HepG2 (cell line): Measurements from ENCODE around the gene CD44. TPM values are rescaled to one million over a fixed set of nuclear protein-coding genes. Genes with fewer than 3 reads are reported as not detected.
A peak's percentile ranks its signal among the peaks of the same experiment; 100 is the strongest.

Experiments
- ASH2L ChIP-seq: fragments of 300-600, 200-600 bp; sonication (generic); IDR thresholded peaks from 2 replicates; pipeline ENCODE4 v1.7.0; 2017; ENCODE audit warnings: low read depth, mild to moderate bottlenecking, moderate library complexity, mixed read lengths, low read length; ENCODE audit not compliant: insufficient read length
- ATF4 ChIP-seq, 2 experiments: fragments of 450-650 bp in 1 of 2; sonication (generic) in 1 of 2; formaldehyde crosslinking; IDR thresholded peaks; 2 replicates each; pipeline versions ENCODE4 v1.5.0 to v1.8.0; 2020 to 2022; ENCODE audit warnings: mild to moderate bottlenecking in 1 of 2, missing genetic modification reagents in 1 of 2
- CEBPB ChIP-seq: IDR thresholded peaks from 2 replicates; pipeline ENCODE4 v1.6.1; 2011; ENCODE audit warnings: low read depth, low read length, improper control_type of control experiment, borderline replicate concordance
- CREM ChIP-seq, 2 experiments: sonication (generic) in 1 of 2; formaldehyde crosslinking in 1 of 2; IDR thresholded peaks; 2 replicates each; pipeline versions ENCODE4 v1.4.0 to v1.6.1; 2016 to 2020; ENCODE audit warnings: antibody characterized with exemption in 1 of 2, mild to moderate bottlenecking in 1 of 2, missing genetic modification reagents in 1 of 2
- ELF4 ChIP-seq: sonication (generic); formaldehyde crosslinking; IDR thresholded peaks from 2 replicates; pipeline ENCODE4 v1.5.0; 2020; ENCODE audit warnings: missing genetic modification reagents, mild to moderate bottlenecking, moderate library complexity, borderline replicate concordance
- ESRRA ChIP-seq: sonication (generic); formaldehyde crosslinking; IDR thresholded peaks from 2 replicates; pipeline ENCODE4 v1.5.1; 2020; ENCODE audit warnings: mild to moderate bottlenecking, low read depth, missing genetic modification reagents
- GPN1 ChIP-seq: sonication (generic); formaldehyde crosslinking; IDR thresholded peaks from 2 replicates; pipeline ENCODE4 v1.5.1; 2020; ENCODE audit warnings: missing genetic modification reagents, borderline replicate concordance
- HOXA7 ChIP-seq: sonication (generic); formaldehyde crosslinking; IDR thresholded peaks from 2 replicates; pipeline ENCODE4 v1.8.1; 2022; ENCODE audit warnings: mild to moderate bottlenecking, missing genetic modification reagents, moderate library complexity
- PBX2 ChIP-seq: IDR thresholded peaks from 2 replicates; pipeline ENCODE4 v1.6.1; 2016; ENCODE audit warnings: control low read depth
- RXRA ChIP-seq: sonication (generic); formaldehyde crosslinking; IDR thresholded peaks from 2 replicates; pipeline ENCODE4 v1.5.1; 2020; ENCODE audit warnings: missing genetic modification reagents
- SAP130 ChIP-seq: IDR thresholded peaks from 2 replicates; pipeline ENCODE4 v1.6.1; 2016; ENCODE audit warnings: low read depth
- TCF7 ChIP-seq: sonication (generic); IDR thresholded peaks from 2 replicates; pipeline ENCODE4 v1.6.1; 2016; ENCODE audit warnings: antibody characterized with exemption, low read depth
- TP53 ChIP-seq: sonication (generic); formaldehyde crosslinking; conservative IDR thresholded peaks from 2 replicates; pipeline ENCODE4 v1.4.0; 2020; ENCODE audit warnings: missing genetic modification reagents
- TSC22D2 ChIP-seq: sonication (generic); formaldehyde crosslinking; IDR thresholded peaks from 2 replicates; pipeline ENCODE4 v1.5.1; 2020; ENCODE audit warnings: missing genetic modification reagents, mild to moderate bottlenecking, borderline replicate concordance
- YEATS2 ChIP-seq: sonication (generic); formaldehyde crosslinking; IDR thresholded peaks from 2 replicates; pipeline ENCODE4 v1.4.0; 2020; ENCODE audit warnings: missing genetic modification reagents, borderline replicate concordance
- ZBTB20 ChIP-seq: sonication (generic); formaldehyde crosslinking; IDR thresholded peaks from 2 replicates; pipeline ENCODE4 v1.8.1; 2023; ENCODE audit warnings: missing genetic modification reagents, low read depth, mild to moderate bottlenecking, borderline replicate concordance
- ZNF263 ChIP-seq: sonication (generic); formaldehyde crosslinking; IDR thresholded peaks from 2 replicates; pipeline ENCODE4 v1.4.0; 2020; ENCODE audit warnings: missing genetic modification reagents
- ZNF343 ChIP-seq: sonication (generic); formaldehyde crosslinking; IDR thresholded peaks from 2 replicates; pipeline ENCODE4 v1.4.0; 2020; ENCODE audit warnings: mild to moderate bottlenecking, missing genetic modification reagents
- ZNF430 ChIP-seq: sonication (generic); formaldehyde crosslinking; IDR thresholded peaks from 2 replicates; pipeline ENCODE4 v1.9.0; 2021; ENCODE audit warnings: mild to moderate bottlenecking, missing genetic modification reagents
- ZNF503 ChIP-seq: sonication (generic); formaldehyde crosslinking; IDR thresholded peaks from 2 replicates; pipeline ENCODE4 v1.4.0; 2020; ENCODE audit warnings: missing genetic modification reagents
- ZNF557 ChIP-seq: sonication (generic); formaldehyde crosslinking; IDR thresholded peaks from 2 replicates; pipeline ENCODE4 v1.4.0; 2020; ENCODE audit warnings: missing genetic modification reagents
- ZNF777 ChIP-seq: sonication (generic); formaldehyde crosslinking; IDR thresholded peaks from 2 replicates; pipeline ENCODE4 v1.4.0; 2020; ENCODE audit warnings: missing genetic modification reagents
- ZNF792 ChIP-seq: IDR thresholded peaks from 2 replicates; pipeline ENCODE4 v1.6.1; 2016
- ZNF800 ChIP-seq: sonication (generic); formaldehyde crosslinking; IDR thresholded peaks from 2 replicates; pipeline ENCODE4 v1.4.0; 2020; ENCODE audit warnings: missing genetic modification reagents
- ZSCAN25 ChIP-seq: sonication (generic); formaldehyde crosslinking; IDR thresholded peaks from 2 replicates; pipeline ENCODE4 v1.8.0; 2022; ENCODE audit warnings: mild to moderate bottlenecking, missing genetic modification reagents
- polyA plus RNA-seq, 8 experiments: library from polyadenylated mRNA; depleted of rRNA in 3 of 8; stranded (reverse) in 7 of 8; unstranded in 1 of 8; fragments of >200 nt; fragmentation: Illumina TruSeq in 4 of 8; extraction: Trizol in 4 of 8; gene quantifications; 2 replicates each; pipeline versions ENCODE4 v1.2.1 to v1.2.3, GENCODE V29; 2011 to 2016; ENCODE audit warnings: low read depth in 4 of 8, missing spikeins in 1 of 8, mixed read lengths in 1 of 8; ENCODE audit not compliant: insufficient read depth in 1 of 8
- total RNA-seq, 5 experiments: library from RNA; depleted of rRNA; stranded (reverse); fragments of >200 nt; fragmentation: Illumina TruSeq; extraction: Trizol; gene quantifications; 2 replicates each; pipeline ENCODE4 v1.2.3, GENCODE V29; 2016; ENCODE audit warnings: low read depth in 1 of 5

CD44 gene
- total and polyA plus RNA-seq, 2 of the 13 experiments (the other 11 are each of a cell fraction or from before 2014, with no cell fraction given): 0.02 to 0.11 TPM

- TF ChIP-seq PBX2 (CRISPR knock-in tag): no peak
- 0 out of 2 replicates have a peak, but pooled peaks have one; percentile 17 for TF ChIP-seq TCF7
- no peak for TF ChIP-seq ZNF263 (CRISPR knock-in tag)
- TF ChIP-seq ZNF777: no peak
- no peak for TF ChIP-seq TP53 (CRISPR knock-in tag)
- no peak for TF ChIP-seq ESRRA (CRISPR knock-in tag)
- TF ChIP-seq ZBTB20 (CRISPR knock-in tag): no peak
- no peak for TF ChIP-seq TSC22D2 (CRISPR knock-in tag)
- no peak for TF ChIP-seq ELF4 (CRISPR knock-in tag)
- peak in 1 of 2 experiments; percentile 68; a peak in 2 of 4 replicates for TF ChIP-seq ATF4 (CRISPR knock-in tag; IDR thresholded peaks at IDR 0.05)
- no peak for TF ChIP-seq GPN1 (CRISPR knock-in tag)
- no peak for TF ChIP-seq HOXA7 (CRISPR knock-in tag)
- peak; percentile 84 for TF ChIP-seq CEBPB
- peak; percentile 25; the same call in 1 of the 2 replicates for TF ChIP-seq CREM (IDR thresholded peaks at IDR 0.05)
- TF ChIP-seq CREM (CRISPR knock-in tag; IDR thresholded peaks at IDR 0.05): no peak
- TF ChIP-seq SAP130: 0 out of 2 replicates have a peak, but pooled peaks have one; percentile 11
- no peak for TF ChIP-seq RXRA
- TF ChIP-seq ZNF503 (CRISPR knock-in tag): 0 out of 2 replicates have a peak, but pooled peaks have one; percentile 11
- 0 out of 2 replicates have a peak, but pooled peaks have one; percentile 25 for TF ChIP-seq ZNF430 (CRISPR knock-in tag)
- no peak for TF ChIP-seq ZSCAN25
- 0 out of 2 replicates have a peak, but pooled peaks have one; percentile 42 for TF ChIP-seq ZNF343 (CRISPR knock-in tag)
- TF ChIP-seq ZNF800 (CRISPR knock-in tag): no peak
- TF ChIP-seq ZNF792 (CRISPR knock-in tag): no peak
- no peak for TF ChIP-seq ZNF557 (CRISPR knock-in tag)
- no peak for TF ChIP-seq YEATS2 (CRISPR knock-in tag)
- TF ChIP-seq ASH2L: peak; percentile 39
These were observed 51.9 kb downstream of the CD44 start (continued) for GRCh38 chr11:35190804-35191348.
